ENCODE data around the gene CAPRIN2. TPM values are rescaled to one million over a fixed set of nuclear protein-coding genes. Genes with fewer than 3 reads are reported as not detected.
A peak's percentile ranks its signal among the peaks of the same experiment; 100 is the strongest.

The CAPRIN2 gene
- total RNA-seq, 1 donor from 2014 or later: 15.9 TPM

- DNase-seq (ENCODE audit: low spot score): no peak
Measured at GRCh38 chr12:30701056-30701455, 53.7 kb downstream of the CAPRIN2 start.

GRCh38 chr12:30700216-30700900 is 54.4 kb downstream of the CAPRIN2 start:
- DNase-seq (ENCODE audit: low spot score): no peak

GRCh38 chr12:30698346-30698745 is 56.4 kb downstream of the CAPRIN2 start:
- DNase-seq (ENCODE audit: low spot score): no peak

- no peak for DNase-seq (ENCODE audit: low spot score)
Measured at GRCh38 chr12:30696943-30697342, 57.8 kb downstream of the CAPRIN2 start.

- no peak for DNase-seq (ENCODE audit: low spot score)
Measured at GRCh38 chr12:30696486-30696885, 58.3 kb downstream of the CAPRIN2 start.

GRCh38 chr12:30696103-30696408 is 58.7 kb downstream of the CAPRIN2 start:
- DNase-seq (ENCODE audit: low spot score): no peak

GRCh38 chr12:30695199-30696102 is 59.3 kb downstream of the CAPRIN2 start, which contains the start of gene IPO8:
Gene IPO8 (minus strand): TSS chr12:30695869. CDS start chr12:30695647, 222 bp downstream.
- DNase-seq (ENCODE audit: low spot score): peak; percentile 94

- DNase-seq (ENCODE audit: low spot score): peak; percentile 11
Measured at GRCh38 chr12:30694412-30695198, 60.1 kb downstream of the CAPRIN2 start.

- no peak for DNase-seq (ENCODE audit: low spot score)
Measured at GRCh38 chr12:30692470-30692869, 62.3 kb downstream of the CAPRIN2 start.

- DNase-seq (ENCODE audit: low spot score): no peak
Measured at GRCh38 chr12:30691122-30691879, 63.5 kb downstream of the CAPRIN2 start.

- DNase-seq (ENCODE audit: low spot score): no peak
Measured at GRCh38 chr12:30687265-30687986, 67.3 kb downstream of the CAPRIN2 start.

- no peak for DNase-seq (ENCODE audit: low spot score)
Measured at GRCh38 chr12:30679241-30679640, 75.5 kb downstream of the CAPRIN2 start.

- DNase-seq (ENCODE audit: low spot score): no peak
Measured at GRCh38 chr12:30678221-30678620, 76.5 kb downstream of the CAPRIN2 start.

GRCh38 chr12:30661210-30661609 is 93.5 kb downstream of the CAPRIN2 start:
- no peak for DNase-seq (ENCODE audit: low spot score)

Other genes starting within 250 kb of the CAPRIN2 start
- 48.0 TPM for gene IPO8, start 59.1 kb downstream of the CAPRIN2 start, total RNA-seq
- 6.7 TPM for gene TSPAN11, start 171.8 kb upstream of the CAPRIN2 start, total RNA-seq

Data from mucosa of gallbladder (tissue), 1 donor.